ENCODE measurements around the gene ZGPAT.

ZGPAT gene

DNA sequence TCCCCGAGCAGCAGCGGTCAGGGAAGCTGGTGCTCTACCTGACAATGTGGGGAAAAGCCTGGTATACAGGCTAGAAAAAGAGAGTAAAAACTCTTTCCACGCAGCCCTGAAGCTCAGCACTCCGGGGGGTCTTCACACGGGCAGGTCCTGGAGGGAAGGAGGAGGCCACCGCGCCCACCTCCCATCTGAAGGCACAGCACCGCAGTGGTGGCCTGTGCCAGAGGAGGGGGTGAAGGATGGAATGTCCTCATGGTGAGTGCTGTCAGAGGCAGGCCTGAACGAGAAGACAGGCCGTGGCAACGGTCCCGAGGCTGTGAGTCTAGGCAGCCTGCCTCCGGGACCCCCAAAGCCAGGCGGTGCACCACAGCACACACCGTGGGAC, 37.6 kb downstream of the ZGPAT start:
- DNase-seq, result no peak

DNA sequence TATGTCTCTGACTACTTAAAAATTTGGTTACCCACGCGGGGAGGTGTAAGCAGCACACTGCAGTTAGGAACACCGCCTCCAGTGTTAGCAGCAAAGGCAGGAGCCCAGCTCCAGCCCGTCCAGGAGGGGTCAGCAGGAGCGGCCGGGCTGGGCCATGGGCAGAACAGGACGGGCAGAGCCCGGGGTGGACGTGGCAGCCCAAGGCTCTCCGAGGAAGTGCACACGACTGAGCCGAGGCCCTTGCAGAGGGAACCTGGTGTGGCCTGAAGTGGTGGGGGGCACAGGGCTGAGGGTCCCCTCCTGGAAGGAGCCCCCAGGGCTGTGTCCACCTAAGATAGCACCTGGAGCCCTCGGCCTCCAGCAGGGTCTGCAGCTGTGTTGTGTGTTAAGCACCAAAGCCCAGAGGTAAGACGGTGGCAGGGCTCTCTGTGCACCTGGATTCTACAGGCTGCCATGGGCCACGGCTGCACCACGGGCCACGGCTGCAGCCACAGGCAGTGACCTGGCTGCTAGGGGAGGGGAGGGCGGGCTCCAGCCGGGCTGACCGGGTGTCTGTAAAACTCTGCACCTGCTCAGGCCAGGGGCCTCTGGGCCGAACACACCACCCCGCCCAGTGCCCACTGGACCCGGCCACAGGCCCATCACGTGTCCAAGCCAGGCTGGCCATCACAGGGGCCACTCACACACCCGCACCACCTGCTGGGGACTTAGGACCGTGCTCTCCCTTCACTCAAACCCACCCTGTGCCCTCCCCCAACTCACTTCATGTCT, 38.3 kb downstream of the ZGPAT start:
- DNase-seq, result no peak

DNA sequence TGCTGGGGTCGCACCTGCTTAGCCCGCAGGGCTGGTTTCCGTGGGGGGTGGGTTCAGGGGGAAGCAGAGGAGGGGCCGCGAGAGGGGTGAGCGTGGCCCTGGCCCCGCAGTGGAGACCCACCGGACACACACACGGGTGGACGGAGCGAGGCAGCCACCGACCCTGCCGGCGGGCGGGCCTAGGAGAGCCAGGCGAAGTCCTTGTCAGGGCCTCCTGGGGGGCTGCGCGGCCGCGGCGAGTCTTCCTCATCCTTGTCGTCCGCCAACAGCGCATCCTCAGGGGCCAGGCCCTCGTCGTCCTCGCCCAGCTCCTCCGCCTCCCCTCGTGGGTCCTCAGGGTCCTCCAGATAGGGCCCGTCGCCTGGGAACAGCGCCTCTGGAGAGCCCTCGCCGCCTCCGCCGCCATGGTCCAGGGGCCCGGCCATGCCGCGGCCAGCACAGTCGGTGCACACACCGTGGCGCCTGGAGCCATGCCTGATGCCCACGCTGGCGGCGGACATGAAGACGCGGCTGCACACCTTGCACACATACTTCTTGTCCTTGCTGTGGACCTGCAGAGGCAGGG, 39.0 kb downstream of the ZGPAT start:
- no peak for DNase-seq

DNA sequence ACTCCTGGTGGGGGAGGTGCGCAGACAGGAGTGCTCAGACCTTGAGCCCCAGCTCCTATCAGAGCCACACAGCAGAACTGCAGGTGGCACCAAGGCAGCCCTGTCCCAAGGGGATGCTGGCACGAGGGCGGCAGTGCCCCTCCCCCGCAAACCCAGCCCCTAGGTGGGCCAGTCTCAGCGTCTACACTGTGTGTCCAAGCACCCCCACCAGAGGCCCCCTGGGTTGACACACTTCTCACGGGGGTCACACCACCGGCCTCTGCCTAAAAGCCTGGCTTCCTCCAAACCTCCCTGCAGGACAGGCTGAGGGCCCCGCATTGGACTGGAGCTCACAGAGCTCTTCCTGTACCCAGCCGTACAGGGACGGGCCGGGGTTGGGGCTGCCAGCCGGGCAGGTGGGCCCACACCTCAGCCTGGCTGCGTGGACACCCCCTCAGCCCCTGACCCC, 39.8 kb downstream of the ZGPAT start:
- DNase-seq, result no peak

DNA sequence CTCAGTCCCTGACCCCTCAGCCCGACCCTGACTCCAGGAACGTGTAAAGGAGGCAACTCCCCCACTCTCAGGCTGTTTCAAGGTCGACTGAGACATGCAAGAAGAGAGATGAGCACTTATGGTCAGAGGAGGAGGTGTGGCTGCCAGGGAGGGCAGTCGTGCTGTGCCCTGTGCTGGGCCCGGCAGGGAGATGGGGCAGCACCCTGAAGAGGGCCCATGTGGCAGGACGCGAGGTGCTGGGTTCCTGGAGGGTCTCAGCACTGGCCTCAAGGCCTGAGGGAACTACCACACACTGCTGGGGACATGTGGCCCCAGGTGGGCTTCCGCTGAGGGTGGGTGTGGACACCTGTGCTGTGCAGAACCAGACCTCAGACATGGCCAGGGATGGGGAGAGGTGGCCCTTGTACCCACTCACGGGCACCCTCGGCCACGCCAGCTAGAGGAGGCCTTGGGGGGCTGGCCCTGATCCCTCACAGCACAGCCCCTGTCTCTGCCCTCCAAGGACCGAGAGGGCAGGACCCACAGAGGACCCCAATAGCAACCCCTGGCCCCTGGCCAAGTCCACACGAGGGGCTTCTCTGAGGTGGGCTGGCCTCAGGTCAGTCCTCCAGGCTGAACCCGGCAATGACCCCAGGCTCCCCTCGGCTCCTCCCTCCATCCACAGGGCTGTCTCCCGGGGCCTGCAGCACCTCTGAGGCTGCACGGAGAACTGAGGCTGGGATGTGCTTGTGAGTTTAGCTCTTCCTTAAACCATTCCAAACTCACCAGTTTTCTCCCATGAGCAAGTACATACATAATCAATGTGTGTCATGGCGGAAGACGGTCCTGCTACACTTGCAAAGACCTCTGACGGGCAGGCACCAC, 40.5 kb downstream of the ZGPAT start:
- no peak for DNase-seq

DNA sequence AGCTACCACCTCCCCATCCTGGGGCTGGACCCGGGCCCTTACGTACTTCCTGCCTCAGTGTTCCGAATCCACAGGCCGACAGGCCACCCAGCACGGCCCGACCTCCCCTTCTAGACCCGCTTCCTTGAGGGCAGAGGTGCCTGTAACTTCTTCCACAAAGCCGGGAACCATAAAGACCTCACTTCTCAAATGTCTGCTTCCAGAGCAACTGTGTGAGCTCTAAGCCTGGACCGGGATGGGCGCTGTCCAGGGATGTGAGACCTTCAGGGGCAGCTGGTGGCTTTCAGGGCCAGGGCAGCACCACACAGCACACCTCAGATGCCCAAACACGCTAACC, 41.1 kb downstream of the ZGPAT start:
- DNase-seq, result no peak

DNA sequence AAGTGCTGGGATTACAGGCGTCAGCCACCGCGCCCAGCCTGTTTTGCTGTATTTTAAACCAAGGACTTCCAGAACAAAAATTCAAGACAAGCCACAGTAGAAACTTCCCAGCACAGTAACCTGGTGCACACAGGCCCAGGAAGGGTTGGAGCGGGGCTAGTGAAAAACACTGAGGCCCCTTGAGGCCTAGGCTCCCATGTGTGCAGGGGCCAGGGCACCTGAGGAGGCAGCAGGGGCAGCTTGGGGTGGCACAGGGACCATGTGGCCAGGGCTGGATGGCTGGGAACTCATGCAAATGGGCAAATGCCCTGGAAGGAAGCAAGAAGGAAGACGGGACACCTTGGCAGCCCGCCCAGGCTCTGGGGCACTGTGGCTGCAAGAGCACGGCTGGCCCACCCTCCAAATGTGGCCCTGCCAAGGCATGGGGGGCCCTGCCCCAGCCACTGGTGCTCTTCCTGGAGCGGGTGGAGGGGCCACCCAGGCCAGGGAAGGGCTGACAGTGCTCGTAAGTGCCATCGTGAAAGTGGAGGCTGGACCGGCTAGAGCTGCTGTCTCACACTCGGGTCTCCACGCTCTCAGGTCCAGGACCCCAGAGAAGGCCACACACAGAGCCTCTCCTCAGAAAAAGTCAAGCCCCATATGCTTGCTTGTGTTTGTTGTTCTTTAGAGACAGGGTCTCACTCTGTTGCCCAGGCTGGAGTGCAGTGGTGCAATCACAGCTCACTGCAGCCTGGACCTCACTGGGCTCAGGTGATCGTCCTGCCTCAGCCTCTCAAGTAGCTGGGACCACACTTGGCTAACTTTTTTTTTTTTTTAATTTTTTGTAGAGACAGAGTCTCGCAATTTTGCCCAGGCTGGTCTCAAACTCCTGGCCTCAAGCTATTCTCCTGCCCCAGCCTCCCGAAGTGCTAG, 42.0 kb downstream of the ZGPAT start:
- no peak for DNase-seq

DNA sequence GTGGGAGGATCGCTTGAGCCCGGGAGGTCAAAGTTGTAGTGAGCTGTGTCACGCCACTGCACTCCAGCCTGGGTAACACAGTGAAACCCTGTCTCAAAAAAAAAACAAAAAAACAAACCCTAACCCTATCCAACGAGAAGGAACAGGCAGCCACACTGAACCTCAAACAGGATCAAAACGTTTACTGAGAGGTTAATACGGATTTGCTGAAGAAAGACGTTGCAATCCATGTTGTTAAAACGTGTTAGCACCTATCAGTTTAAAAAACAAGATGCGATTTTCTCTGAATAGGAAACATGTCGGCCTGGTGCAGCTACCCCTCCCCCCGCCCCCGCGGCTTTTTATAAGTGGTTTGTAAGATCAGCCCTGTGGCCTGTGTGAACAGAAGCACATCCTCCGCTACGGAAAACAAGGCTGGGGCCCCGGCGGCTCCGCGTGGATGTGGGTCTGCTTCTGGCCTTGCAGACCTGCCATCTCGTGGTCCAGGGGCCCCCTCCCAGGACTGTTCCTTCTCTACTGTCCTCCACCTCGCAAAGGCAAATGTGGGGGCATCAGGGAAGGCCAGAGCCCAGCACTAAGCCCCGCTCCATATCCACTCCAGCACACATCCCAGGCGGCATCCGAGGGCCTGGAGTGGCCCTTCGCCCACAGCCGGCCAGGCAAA, 43.1 kb downstream of the ZGPAT start:
- peak; percentile 61 for DNase-seq

DNA sequence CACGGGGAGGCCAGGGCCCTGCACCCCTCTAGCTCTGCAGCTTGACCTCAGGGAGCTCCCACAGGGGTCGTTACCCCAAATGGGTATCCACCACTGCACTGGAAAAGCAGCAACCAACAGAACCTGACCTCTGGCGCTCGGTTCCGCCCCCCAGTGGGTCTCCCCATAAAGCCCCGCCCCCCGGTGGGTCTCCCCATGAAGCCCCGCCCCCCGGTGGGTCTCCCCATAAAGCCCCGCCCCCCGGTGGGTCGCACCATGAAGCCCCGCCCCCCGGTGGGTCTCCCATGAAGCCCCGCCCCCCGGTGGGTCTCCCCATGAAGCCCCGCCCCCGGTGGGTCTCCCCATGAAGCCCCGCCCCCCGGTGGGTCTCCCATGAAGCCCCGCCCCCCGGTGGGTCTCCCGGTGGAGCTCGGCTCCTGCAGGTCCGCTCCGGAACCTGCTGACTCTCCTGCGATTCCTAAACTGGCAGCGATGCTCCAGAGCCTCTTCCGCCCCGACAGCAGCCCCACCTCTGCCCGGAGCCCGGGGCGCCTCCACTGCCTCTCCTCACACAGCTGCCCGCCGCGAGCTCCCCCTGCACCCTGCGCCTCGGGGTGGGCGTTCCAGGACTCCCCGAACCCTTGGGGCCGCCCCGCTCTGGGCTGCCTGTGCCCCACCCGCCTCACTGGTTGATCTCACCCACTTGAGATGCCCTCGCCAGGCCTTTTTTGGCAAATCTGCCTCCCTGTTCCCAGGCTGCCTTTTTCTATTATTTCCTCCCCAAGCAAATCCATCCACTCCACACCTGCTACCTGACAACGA, 43.8 kb downstream of the ZGPAT start:
- no peak for DNase-seq

DNA sequence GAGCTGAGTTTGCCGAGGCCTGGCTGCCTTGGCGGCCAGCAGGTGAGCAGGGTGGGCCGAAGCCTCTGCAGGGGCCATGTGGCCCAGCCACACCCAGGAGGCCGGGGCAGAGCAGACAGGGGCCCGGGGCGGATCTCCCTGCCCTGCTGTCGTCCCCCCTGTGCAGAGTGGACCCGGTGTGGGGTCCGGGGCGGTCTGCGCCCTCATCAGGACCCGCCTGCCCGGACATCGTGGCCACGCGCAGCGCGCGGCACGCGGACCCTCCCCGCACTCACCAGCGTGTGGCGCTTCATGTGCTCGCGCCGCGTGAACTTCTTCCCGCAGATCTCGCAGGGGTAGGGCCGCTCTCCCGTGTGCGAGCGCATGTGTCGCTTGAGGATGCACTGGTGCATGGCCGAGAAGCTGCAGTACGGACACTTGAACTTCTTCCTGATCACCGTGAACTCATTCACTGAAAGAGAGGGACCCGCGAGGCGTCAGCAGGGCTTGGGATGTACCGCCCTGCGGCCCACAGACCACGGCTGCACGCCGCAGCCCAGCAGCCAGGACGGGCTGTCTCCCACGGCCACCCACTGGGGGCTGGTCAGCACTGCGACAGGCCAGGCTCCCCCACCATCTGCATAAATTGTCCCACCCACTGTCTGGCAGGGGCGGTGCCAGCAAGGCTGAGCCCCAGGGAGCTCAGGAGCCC, 44.7 kb downstream of the ZGPAT start:
- DNase-seq, result no peak

DNA sequence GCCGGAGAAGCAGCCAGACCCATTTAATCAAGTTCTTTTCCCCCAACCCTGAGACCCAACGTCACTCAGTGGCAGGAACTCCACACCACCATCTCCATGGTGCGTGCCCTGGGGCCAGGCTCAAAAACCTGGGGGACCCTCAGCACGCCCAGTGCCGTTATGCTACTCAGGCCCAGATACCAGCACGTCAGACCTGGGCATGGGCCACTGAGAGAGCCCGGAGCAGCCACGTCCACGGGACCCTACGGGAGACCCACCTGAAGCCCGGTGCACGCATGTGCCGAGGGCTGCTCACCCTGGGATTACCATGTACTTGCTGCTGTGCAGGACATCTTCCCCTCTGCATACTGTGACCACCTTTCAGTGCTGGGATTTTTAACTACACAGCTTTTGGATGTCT, 45.5 kb downstream of the ZGPAT start:
- no peak for DNase-seq

DNA sequence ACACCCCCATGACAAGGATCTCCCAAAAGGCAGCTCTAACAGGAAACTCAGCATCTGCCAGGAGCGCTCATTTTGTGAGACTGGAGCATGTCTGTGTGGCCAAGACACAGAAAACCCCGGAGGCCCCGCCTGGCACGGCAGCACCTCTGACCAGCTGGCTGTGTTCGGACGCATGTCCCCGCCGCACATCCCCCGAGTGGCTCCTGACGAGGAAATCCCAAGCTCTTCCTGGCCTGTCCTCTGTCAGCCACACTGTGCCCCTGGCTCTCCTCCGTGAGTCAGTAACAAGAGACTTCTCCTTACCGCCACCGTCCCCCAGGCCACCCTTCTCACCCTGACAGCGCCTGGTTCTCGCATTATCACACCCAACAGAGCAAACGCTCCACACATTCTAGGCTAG, 46.2 kb downstream of the ZGPAT start:
- DNase-seq, result no peak

DNA sequence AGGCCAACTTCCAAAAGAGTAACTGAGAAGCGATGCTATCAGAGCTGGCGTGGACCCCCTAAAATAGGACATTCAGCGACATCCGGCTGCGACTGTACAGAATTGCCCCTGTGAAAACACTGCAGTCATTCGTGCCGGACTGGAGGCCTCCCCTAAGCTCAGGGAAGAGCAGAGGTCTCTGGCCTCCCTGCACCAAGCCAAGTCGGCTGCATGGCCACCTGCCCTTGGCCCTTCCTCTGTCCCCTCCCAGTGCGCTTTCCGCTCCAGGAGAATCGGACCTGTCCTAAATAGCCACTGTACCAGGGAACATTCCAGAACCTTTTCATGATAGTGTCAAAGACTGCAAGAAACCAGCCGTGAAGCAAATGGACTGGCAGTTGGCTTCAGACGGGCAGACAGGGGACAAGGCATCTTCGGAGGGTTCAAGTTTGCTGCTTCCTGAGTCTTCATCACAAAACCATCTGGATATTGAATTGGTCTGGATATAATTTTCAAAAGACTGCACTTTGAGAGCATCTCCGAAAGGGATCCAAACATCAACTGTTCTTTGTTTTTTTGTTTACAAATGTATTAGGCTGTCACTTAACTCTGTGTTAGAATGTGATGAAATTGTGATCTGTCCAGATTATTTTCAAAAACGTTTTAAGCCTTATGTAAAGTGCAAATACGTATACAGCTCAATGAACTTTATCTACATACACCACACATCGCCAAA, 48.3 kb downstream of the ZGPAT start:
- no peak for DNase-seq

DNA sequence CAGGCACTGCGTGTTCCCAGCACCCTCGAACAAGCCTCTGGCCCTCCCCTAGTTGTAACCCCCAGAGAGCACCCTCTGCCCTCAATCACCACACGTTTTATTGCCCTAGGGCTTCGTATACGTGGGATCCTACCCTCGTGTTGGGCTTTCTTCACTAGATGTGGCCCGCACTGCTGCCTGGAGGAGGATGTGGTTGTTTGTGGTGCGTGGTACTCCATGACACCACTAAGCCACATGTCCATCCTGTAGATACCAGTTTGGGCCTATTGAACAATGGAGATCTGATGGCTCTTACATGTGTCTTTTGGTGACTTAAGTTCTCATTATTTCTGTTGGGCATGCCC, 48.8 kb downstream of the ZGPAT start:
- no peak for DNase-seq

DNA sequence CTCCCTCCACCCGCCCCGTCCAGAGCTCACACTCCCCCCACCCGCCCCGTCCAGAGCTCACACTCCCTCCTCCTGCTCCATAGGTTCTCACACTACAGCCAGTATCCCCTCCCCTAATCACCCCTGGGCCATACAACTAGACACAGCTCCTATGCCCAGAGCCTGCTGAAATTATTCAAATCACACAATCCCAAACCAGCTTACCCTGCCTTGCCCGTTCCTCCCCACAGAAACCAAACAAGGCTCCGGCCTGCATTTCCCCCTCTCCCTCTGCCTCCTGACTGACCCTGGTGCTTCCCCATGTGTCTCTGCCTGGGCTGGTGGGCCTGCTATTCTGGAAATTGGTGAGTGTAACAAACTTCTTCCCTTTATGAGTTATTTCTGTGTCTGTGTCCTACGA, 50.3 kb downstream of the ZGPAT start:
- DNase-seq, result no peak

DNA sequence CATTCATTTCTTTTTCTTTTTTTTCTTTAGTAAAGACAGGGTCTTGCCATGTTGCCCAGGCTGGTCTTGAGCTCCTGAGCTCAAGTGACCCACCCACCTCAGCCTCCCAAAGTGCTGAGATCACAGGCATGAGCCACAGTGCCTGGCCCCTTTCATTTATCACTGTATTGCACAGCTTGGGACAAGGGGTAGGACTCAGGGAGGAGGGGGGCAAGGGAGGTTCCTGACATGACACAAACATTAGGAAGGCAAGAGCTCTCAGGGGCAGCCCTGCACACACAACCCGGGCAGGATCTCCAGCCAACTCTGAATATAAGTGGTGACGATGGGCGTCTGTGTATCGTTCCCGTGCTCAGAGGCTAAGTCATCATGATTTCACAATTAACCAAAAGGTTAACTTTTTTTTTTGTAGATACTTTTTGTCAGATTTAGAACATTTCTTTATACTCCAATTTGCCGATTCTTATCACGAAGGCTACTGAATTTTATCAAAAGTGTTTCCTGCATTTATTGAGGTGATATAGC, 51.6 kb downstream of the ZGPAT start:
- no peak for DNase-seq

DNA sequence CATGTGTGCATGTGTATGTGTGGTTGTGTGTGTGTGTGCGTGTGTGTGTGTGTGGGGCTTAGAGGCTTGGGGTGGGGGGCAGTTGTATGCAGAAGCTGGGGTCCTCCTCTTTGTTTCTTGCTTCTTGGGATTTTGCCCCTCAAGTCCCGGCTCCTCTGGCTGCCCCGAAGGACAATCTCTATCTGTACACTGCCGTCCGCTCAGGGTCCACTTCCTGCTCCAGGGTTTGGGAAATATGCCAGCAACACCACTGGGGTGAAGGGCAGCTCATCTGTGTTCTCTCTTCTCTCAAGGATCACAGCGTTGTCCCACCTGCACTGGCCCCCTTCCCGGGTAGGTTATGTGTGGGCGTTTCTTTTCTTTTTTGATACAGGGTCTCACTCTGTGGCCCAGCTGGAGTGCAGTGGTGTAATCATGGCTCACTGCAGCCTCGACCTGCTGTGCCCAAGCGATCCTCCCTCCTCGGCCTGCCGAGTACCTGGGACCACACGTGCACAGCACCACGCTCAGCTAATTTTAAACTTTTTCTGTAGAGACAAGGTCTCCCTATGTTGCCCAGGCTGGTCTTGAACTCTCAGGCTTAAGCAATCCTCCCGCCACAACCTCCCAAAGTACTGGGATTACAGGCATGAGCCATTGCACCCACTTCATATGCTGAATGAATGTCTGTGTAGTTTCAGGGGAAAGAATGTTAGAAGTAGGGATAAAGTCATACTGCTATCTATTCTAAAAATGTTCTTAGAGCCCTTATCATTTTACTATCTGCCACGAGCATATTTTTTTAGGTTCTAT, 57.4 kb downstream of the ZGPAT start:
- DNase-seq, result no peak

DNA sequence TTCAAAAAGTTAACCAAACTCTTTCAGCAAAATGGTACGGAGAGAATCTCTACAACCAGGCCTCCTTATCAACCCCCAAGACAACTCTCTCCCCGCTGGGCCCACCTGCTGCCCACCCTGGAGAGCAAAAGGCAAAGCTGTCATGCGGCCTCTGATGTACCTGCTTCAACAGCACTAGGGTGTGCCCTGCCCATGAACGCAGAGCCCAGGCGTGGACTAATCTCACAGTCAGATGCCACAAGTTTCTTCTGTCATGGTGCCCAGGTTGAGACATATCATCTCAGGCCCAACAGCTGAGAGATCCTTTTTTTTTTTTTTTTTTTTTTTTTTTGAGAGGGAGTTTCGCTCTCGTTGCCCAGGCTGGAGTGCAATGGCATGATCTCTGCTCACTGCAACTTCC, 58.1 kb downstream of the ZGPAT start:
- DNase-seq, result no peak

DNA sequence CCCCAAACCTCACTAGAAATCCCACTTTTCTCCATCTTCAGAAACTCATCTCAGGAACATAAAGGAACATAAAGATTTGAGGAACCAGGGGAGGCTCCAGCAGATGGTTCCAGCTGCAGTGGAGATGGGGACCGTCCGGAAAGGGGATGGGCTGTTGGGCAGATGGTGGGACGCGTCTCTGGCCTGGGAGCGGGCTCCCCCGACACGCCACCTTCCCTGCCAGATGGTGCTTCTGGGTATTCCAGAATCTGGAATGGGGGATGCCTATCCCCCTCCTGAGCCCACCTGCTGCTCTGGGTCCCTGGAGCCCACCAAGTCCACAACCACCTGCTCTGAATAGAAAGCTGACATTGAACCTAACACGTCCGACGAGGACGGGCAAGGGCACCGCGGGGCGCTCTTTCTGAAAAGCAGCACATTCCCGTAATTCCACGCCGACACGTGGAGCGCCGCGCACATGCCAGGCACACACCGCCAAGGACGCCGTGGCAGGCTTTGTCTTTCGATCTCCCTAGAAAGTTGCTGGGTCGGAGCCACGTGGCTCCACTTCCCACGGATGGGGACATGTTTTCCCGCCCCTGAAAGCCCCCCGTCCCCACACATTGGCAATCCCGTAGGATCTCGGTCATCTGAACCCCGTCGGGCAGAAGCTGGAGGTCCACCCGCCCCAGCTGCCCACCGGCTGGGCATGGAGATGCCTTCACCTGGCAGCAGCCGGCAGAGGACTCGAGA, 59.0 kb downstream of the ZGPAT start:
- DNase-seq, result no peak

Data from activated naive CD4-positive, alpha-beta T cell treated with anti-CD3 and anti-CD28 coated beads, Interleukin-2, amount 50 U/mL, for 16 hours (primary cell).